A673 (cell line): Measurements from ENCODE around the gene SNTG2. TPM values are rescaled to one million over a fixed set of nuclear protein-coding genes. Genes with fewer than 3 reads are reported as not detected.

Experiments
- BruUV-seq: library from RNA; stranded (reverse); fragments of 400-500 nt; replicated peaks from 2 replicates; lab custom pipeline; 2021; lab: Mats Ljungman, UMichigan
- CTCF ChIA-PET: fragments of 300-600 bp; sonication (Branson Sonifier 250); formaldehyde crosslinking; loops from one replicate; lab custom pipeline; 2022; ENCODE audit warnings: antibody characterized with exemption; lab: Charles Lee
- POLR2A ChIA-PET: fragments of 300-600 bp; sonication (Branson Sonifier 250); formaldehyde crosslinking; loops from one replicate; lab custom pipeline; 2022; ENCODE audit warnings: antibody characterized with exemption; ENCODE audit not compliant: low non-redundant PET; lab: Charles Lee
- DNase-seq: peaks from one replicate; pipeline ENCODE4 v3.0.0-alpha.2; 2015; ENCODE audit warnings: low spot score
- H3K27ac ChIP-seq: fragments of 200-600 bp; sonication (generic); 2 replicates; pipeline ENCODE4 v1.5.1; 2016; ENCODE audit warnings: mixed run types, low read depth, mild to moderate bottlenecking, mixed read lengths, antibody characterized with exemption, low read length; ENCODE audit not compliant: poor library complexity, severe bottlenecking
- H3K27me3 ChIP-seq: fragments of 200-600 bp; sonication (generic); replicated peaks from 2 replicates; pipeline ENCODE4 v1.6.1; 2017; ENCODE audit warnings: mixed run types, low read depth, mild to moderate bottlenecking, mixed read lengths, antibody characterized with exemption, low read length; ENCODE audit not compliant: insufficient read depth, poor library complexity
- H3K36me3 ChIP-seq: fragments of 200-600 bp; sonication (generic); 2 replicates; pipeline ENCODE4 v1.6.1; 2016; ENCODE audit warnings: mixed run types, mild to moderate bottlenecking, mixed read lengths, antibody characterized with exemption, low read length; ENCODE audit not compliant: insufficient read depth, poor library complexity, severe bottlenecking
- H3K4me1 ChIP-seq: fragments of 200-600 bp; sonication (generic); 2 replicates; pipeline ENCODE4 v1.6.1; 2017; ENCODE audit warnings: mixed run types, mild to moderate bottlenecking, mixed read lengths, antibody characterized with exemption, low read length; ENCODE audit not compliant: insufficient read depth, poor library complexity, severe bottlenecking
- H3K4me3 ChIP-seq: fragments of 200-600 bp; sonication (generic); 2 replicates; pipeline ENCODE4 v1.5.1; 2016; ENCODE audit warnings: low read depth, mixed run types, mild to moderate bottlenecking, mixed read lengths, low read length; ENCODE audit not compliant: poor library complexity, severe bottlenecking
- H3K9me3 ChIP-seq: fragments of 200-600 bp; sonication (generic); 2 replicates; pipeline ENCODE4 v1.6.1; 2016; ENCODE audit warnings: mixed run types, low read depth, mild to moderate bottlenecking, mixed read lengths, antibody characterized with exemption, low read length; ENCODE audit not compliant: poor library complexity, severe bottlenecking
- CTCF ChIP-seq: fragments of 300-800, 200-600 bp; sonication (generic); conservative IDR thresholded peaks from 2 replicates; pipeline ENCODE4 v1.5.1; 2017; ENCODE audit warnings: low read depth, mild to moderate bottlenecking, antibody characterized with exemption, low read length, moderate library complexity, mixed read lengths
- EZH2 ChIP-seq: fragments of 200-600 bp; sonication (generic); IDR thresholded peaks from 2 replicates; pipeline ENCODE4 v1.6.1; 2017; ENCODE audit warnings: borderline replicate concordance, low read depth, mild to moderate bottlenecking, mixed read lengths, antibody characterized with exemption, low read length; ENCODE audit not compliant: poor library complexity, severe bottlenecking
- intact Hi-C: fragments of 100-400 bp; cut with micrococcal nuclease; formaldehyde crosslinking; loops from one replicate; pipeline ENCODE4 v1.10.0; 2022; ENCODE audit not compliant: unreplicated experiment
- total RNA-seq: library from RNA; stranded (reverse); gene quantifications from 2 replicates; pipeline ENCODE4 v1.2.3, GENCODE V29; 2021

SNTG2 gene
- total RNA-seq, 1 experiment from 2014 or later, result 3.7 TPM

GRCh38 chr2:1249897-1250687, 299.4 kb downstream of the SNTG2 start:
- no peaks in the 10 kb centered on the region for H3K27me3 ChIP-seq
- no peak overlapping the region for H3K27ac ChIP-seq
- H3K4me1 ChIP-seq, result no peaks in the 10 kb centered on the region
- no peak overlapping the region for H3K4me3 ChIP-seq
- no peaks in the 10 kb centered on the region for H3K9me3 ChIP-seq
- TF ChIP-seq EZH2, result no peak
- TF ChIP-seq CTCF, result no peak
- no peaks in the 10 kb centered on the region for H3K36me3 ChIP-seq
- POLR2A ChIA-PET, result no interaction called here
- BruUV-seq, result no TSS peak
- CTCF ChIA-PET, result no interaction called here
- intact Hi-C loops, result loop anchor here (10.0 kb wide), 1 partner anchor 295 kb away; no protein-coding TSS in a partner anchor
- no peak for DNase-seq

GRCh38 chr2:1251520-1251919, 300.9 kb downstream of the SNTG2 start:
- no peaks in the 10 kb centered on the region for H3K36me3 ChIP-seq
- H3K27ac ChIP-seq, result no peak overlapping the region
- intact Hi-C loops, result no loop called here
- H3K4me3 ChIP-seq, result no peak overlapping the region
- H3K4me1 ChIP-seq, result no peaks in the 10 kb centered on the region
- CTCF ChIA-PET, result no interaction called here
- DNase-seq, result no peak
- no peak for TF ChIP-seq CTCF
- no peak for TF ChIP-seq EZH2
- BruUV-seq, result no TSS peak
- H3K9me3 ChIP-seq, result no peaks in the 10 kb centered on the region
- no peaks in the 10 kb centered on the region for H3K27me3 ChIP-seq
- POLR2A ChIA-PET, result no interaction called here

- CTCF ChIA-PET, result no interaction called here
These were observed 303.0 kb downstream of the SNTG2 start for GRCh38 chr2:1253629-1254028.

More at GRCh38 chr2:1253629-1254028, 303.0 kb downstream of the SNTG2 start:
- BruUV-seq, result no TSS peak
- intact Hi-C loops, result no loop called here
- DNase-seq, result no peak
- no peaks in the 10 kb centered on the region for H3K4me1 ChIP-seq
- H3K4me3 ChIP-seq, result no peak overlapping the region
- no peaks in the 10 kb centered on the region for H3K9me3 ChIP-seq
- POLR2A ChIA-PET, result no interaction called here
- TF ChIP-seq EZH2 (no peak), CTCF (no peak)
- H3K27ac ChIP-seq, result no peak overlapping the region
- H3K36me3 ChIP-seq, result no peaks in the 10 kb centered on the region
- H3K27me3 ChIP-seq, result no peaks in the 10 kb centered on the region
